PC-9 (cell line): Measurements from ENCODE around the gene PRMT9.

ENCODE experiments used
- EZH2 ChIP-seq: fragments of 200-600 bp; sonication (generic); IDR thresholded peaks from 2 replicates; pipeline ENCODE4 v1.8.0; 2017; ENCODE audit warnings: antibody characterized with exemption, low read depth
- TF ChIP-seq, protein P1 (sequence below): fragments of 200-600 bp; sonication (generic); conservative IDR thresholded peaks from 2 replicates; pipeline ENCODE4 v1.6.1; 2017; ENCODE audit warnings: mixed run types, antibody characterized with exemption, mild to moderate bottlenecking, moderate library complexity

GRCh38 chr4:147638942-147639341 lies 45.0 kb downstream of the PRMT9 start:
- no peak for TF ChIP-seq EZH2
- TF ChIP-seq, protein P1, sequence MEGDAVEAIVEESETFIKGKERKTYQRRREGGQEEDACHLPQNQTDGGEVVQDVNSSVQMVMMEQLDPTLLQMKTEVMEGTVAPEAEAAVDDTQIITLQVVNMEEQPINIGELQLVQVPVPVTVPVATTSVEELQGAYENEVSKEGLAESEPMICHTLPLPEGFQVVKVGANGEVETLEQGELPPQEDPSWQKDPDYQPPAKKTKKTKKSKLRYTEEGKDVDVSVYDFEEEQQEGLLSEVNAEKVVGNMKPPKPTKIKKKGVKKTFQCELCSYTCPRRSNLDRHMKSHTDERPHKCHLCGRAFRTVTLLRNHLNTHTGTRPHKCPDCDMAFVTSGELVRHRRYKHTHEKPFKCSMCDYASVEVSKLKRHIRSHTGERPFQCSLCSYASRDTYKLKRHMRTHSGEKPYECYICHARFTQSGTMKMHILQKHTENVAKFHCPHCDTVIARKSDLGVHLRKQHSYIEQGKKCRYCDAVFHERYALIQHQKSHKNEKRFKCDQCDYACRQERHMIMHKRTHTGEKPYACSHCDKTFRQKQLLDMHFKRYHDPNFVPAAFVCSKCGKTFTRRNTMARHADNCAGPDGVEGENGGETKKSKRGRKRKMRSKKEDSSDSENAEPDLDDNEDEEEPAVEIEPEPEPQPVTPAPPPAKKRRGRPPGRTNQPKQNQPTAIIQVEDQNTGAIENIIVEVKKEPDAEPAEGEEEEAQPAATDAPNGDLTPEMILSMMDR: no peak
